IPS-NIHi11 (cell line): ENCODE results near the gene ERBB4.
"Not testable (repeated sequence)": the region's sequence is repeated elsewhere in the genome, so short reads cannot be mapped to it uniquely, and the experiment has no call there.

Source experiments
- DNase-seq: peaks from one replicate; pipeline ENCODE4 v3.0.0; 2012; ENCODE audit warnings: mixed read lengths, low spot score

Gene ERBB4

GRCh38 chr2:212141499-212141898 lies 397.1 kb downstream of the ERBB4 start:
- DNase-seq: no peak

- no peak for DNase-seq
Measured at GRCh38 chr2:212136216-212136795, 402.3 kb downstream of the ERBB4 start.

GRCh38 chr2:212135739-212136138 lies 402.9 kb downstream of the ERBB4 start:
- no peak for DNase-seq

- DNase-seq: no peak
Measured at GRCh38 chr2:212133337-212133736, 405.3 kb downstream of the ERBB4 start.

- DNase-seq: no peak
Measured at GRCh38 chr2:212124598-212124997, 414.0 kb downstream of the ERBB4 start.

GRCh38 chr2:212119591-212119990 lies 419.0 kb downstream of the ERBB4 start:
- no peak for DNase-seq

- no peak for DNase-seq
Measured at GRCh38 chr2:212117926-212118325, 420.7 kb downstream of the ERBB4 start.

- no peak for DNase-seq
Measured at GRCh38 chr2:212114489-212114888, 424.1 kb downstream of the ERBB4 start.

- DNase-seq: no peak
Measured at GRCh38 chr2:212112401-212112800, 426.2 kb downstream of the ERBB4 start.

GRCh38 chr2:212109792-212110680 lies 428.6 kb downstream of the ERBB4 start:
- no peak for DNase-seq

- no peak for DNase-seq
Measured at GRCh38 chr2:212109217-212109616, 429.4 kb downstream of the ERBB4 start.

- no peak for DNase-seq
Measured at GRCh38 chr2:212107989-212108388, 430.6 kb downstream of the ERBB4 start.

GRCh38 chr2:212107014-212107413 lies 431.6 kb downstream of the ERBB4 start:
- DNase-seq: no peak

- DNase-seq: not testable (repeated sequence)
Measured at GRCh38 chr2:212106536-212106935, 432.1 kb downstream of the ERBB4 start.

- no peak for DNase-seq
Measured at GRCh38 chr2:212099658-212100057, 438.9 kb downstream of the ERBB4 start.

- no peak for DNase-seq
Measured at GRCh38 chr2:212098966-212099365, 439.6 kb downstream of the ERBB4 start.

GRCh38 chr2:212097001-212097400 lies 441.6 kb downstream of the ERBB4 start:
- no peak for DNase-seq

GRCh38 chr2:212089873-212090272 lies 448.7 kb downstream of the ERBB4 start:
- no peak for DNase-seq

GRCh38 chr2:212088353-212088752 lies 450.2 kb downstream of the ERBB4 start:
- DNase-seq: no peak

GRCh38 chr2:212083492-212083891 lies 455.1 kb downstream of the ERBB4 start:
- no peak for DNase-seq

GRCh38 chr2:212078103-212078502 lies 460.5 kb downstream of the ERBB4 start:
- no peak for DNase-seq

GRCh38 chr2:212076456-212076855 lies 462.1 kb downstream of the ERBB4 start:
- DNase-seq: peak; percentile 4

GRCh38 chr2:212073360-212073759 lies 465.2 kb downstream of the ERBB4 start:
- no peak for DNase-seq

GRCh38 chr2:212066546-212066945 lies 472.1 kb downstream of the ERBB4 start:
- no peak for DNase-seq
